Measurements from ENCODE around the gene RBBP8.
"Not testable (repeated sequence)": the region's sequence is repeated elsewhere in the genome, so short reads cannot be mapped to it uniquely, and the experiment has no call there.

Gene RBBP8

GRCh38 chr18:22933206-22933965, at the start of gene RBBP8:
Gene RBBP8, plus strand, starts transcription at chr18:22933328. Its CDS starts 3,524 bp downstream, at chr18:22936852.
- TF ChIP-seq CTCF (IDR thresholded peaks at IDR 0.05; ENCODE audit: low read depth, low read length, missing control alignments) = no peak
- H3K4me3 ChIP-seq (replicated peaks; ENCODE audit: low read depth, low read length) = peak within 1 kb of the TSS; percentile 62
- DNase-seq (ENCODE audit: extremely low read depth, low read depth) = peak; percentile 31

- H3K4me3 ChIP-seq (replicated peaks; ENCODE audit: low read depth, low read length) = no peak overlapping the region
- TF ChIP-seq CTCF (IDR thresholded peaks at IDR 0.05; ENCODE audit: low read depth, low read length, missing control alignments) = no peak
Observed at GRCh38 chr18:22883827-22884226, 49.3 kb upstream of the RBBP8 start.

GRCh38 chr18:22885694-22886093, 47.4 kb upstream of the RBBP8 start:
- DNase-seq (ENCODE audit: extremely low read depth, low read depth); H3K4me3 ChIP-seq (replicated peaks; ENCODE audit: low read depth, low read length): not testable (repeated sequence)

More at GRCh38 chr18:22883827-22884226, 49.3 kb upstream of the RBBP8 start:
- DNase-seq (ENCODE audit: extremely low read depth, low read depth) = no peak

- no peak overlapping the region for H3K4me3 ChIP-seq (replicated peaks; ENCODE audit: low read depth, low read length)
- no peak for TF ChIP-seq CTCF (IDR thresholded peaks at IDR 0.05; ENCODE audit: low read depth, low read length, missing control alignments)
- no peak for DNase-seq (ENCODE audit: extremely low read depth, low read depth)
Observed at GRCh38 chr18:22899421-22899820, 33.7 kb upstream of the RBBP8 start.

- H3K4me3 ChIP-seq (replicated peaks; ENCODE audit: low read depth, low read length) = no peak overlapping the region
- no peak for TF ChIP-seq CTCF (IDR thresholded peaks at IDR 0.05; ENCODE audit: low read depth, low read length, missing control alignments)
- no peak for DNase-seq (ENCODE audit: extremely low read depth, low read depth)
Observed at GRCh38 chr18:22900558-22901238, 32.4 kb upstream of the RBBP8 start.

GRCh38 chr18:22902093-22902492, 31.0 kb upstream of the RBBP8 start:
- TF ChIP-seq CTCF (IDR thresholded peaks at IDR 0.05; ENCODE audit: low read depth, low read length, missing control alignments) = no peak
- DNase-seq (ENCODE audit: extremely low read depth, low read depth) = no peak
- no peak overlapping the region for H3K4me3 ChIP-seq (replicated peaks; ENCODE audit: low read depth, low read length)

- DNase-seq (ENCODE audit: extremely low read depth, low read depth); H3K4me3 ChIP-seq (replicated peaks; ENCODE audit: low read depth, low read length): not testable (repeated sequence)
Observed at GRCh38 chr18:22903248-22903647, 29.9 kb upstream of the RBBP8 start.

Measured in HFF-Myc (cell line).